NOMO-1 treated with DMSO at 0.1 percent for 48 hours (cell line): ENCODE data around the gene NFIC.
"Not testable (repeated sequence)": the region's sequence is repeated elsewhere in the genome, so short reads cannot be mapped to it uniquely, and the experiment has no call there.

Experiments used
- DNase-seq: peaks from one replicate; lab custom pipeline; 2025; ENCODE audit not compliant: unreplicated experiment; lab: John Stamatoyannopoulos, UW

The NFIC gene

GRCh38 chr19:3415695-3416094, 49.3 kb downstream of the NFIC start:
- no peak for DNase-seq

DNA sequence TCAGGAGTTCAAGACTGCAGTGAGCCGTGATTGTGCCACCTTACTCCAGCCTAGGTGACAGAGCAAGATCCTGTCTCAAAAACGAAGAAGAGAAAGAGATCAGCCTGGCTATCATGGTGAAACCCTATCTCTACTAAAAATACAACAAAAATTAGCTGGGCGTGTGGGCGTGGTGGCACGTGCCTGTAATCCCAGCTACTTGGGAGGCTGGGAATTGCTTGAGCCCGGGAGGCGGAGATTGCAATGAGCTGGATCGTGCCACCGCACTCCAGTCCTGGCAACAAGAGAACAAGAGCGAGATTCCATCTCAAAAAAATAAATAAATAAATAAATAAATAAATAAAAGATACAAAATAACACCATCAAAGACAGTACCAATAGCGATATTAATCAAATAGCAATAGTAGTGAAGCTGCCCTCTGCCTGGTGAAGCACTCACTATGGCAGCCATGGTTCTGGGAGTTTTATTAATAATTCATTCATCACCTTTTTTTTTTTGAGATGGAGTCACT, 53.9 kb downstream of the NFIC start:
- DNase-seq, result no peak

DNA sequence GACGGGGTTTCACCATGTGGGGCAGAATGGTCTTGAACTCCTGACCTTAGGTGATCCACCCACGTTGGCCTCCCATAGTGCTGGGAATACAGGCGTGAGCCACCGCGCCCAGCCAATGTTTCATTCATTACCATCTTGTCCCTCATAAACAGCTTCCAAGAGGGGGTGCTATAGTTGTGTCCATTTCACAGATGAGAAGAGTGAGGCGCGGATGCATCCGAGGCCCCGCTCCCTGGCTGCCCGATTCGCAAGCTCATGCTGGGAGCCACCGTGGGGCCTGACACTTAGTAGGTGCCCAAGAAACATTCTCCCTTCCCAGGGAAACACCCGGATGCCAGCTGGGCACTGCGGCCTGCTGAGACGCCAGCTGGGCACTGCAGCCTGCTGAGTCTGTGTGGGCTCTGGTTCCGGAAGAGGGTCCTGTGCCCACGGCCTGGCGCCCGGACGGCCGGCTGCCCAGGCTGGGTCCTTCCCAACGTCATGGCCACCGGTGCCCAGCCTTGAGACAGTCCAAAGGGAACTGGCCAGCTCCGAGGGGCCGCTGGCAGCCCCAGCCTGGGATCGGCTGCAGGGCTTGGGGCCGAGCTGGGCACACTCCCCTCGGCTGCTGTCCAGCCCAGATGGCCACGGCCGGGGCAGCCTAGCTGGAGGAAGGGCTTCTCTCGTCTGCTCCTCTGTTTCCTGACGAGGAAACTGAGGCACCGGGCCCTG, 54.7 kb downstream of the NFIC start:
- no peak for DNase-seq

DNA sequence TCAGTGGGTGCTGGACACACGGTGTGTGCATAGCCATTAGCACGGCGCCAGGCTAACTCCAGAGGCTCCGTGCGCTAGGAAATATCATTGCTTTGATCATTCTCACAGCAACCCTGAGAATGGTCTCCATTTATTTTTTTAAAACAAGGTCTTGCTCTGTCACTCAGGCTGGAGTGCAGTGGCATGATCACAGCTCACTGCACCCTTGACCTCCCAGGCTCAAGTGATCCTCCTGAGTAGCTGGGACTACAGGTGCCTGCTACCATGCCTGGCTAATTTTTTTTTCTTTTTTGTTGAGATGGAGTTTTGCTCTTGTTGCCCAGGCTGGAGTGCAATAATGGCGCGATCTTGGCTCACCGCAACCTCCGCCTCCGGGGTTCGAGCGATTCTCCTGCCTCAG, 55.3 kb downstream of the NFIC start:
- DNase-seq, result not testable (repeated sequence)

- no peak for DNase-seq
These were observed 56.9 kb downstream of the NFIC start for GRCh38 chr19:3423183-3423829.

- no peak for DNase-seq
These were observed 60.0 kb downstream of the NFIC start for GRCh38 chr19:3426433-3426832.

DNA sequence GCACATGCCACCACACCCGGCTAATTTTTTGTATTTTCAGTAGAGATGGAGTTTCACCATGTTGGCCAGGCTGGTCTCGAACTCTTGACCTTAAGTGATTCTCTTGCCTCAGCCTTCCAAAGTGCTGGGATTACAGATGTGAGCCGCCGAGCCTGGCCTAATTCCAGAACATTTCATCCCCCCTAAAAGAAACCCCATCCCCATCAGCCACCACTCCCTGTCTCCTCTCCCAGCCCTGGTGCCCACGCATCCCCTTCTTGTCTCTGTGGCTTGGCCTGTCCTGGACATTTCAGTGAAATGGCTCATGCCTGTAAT, 63.9 kb downstream of the NFIC start:
- not testable (repeated sequence) for DNase-seq

GRCh38 chr19:3431760-3432397, 65.5 kb downstream of the NFIC start:
- no peak for DNase-seq

DNA sequence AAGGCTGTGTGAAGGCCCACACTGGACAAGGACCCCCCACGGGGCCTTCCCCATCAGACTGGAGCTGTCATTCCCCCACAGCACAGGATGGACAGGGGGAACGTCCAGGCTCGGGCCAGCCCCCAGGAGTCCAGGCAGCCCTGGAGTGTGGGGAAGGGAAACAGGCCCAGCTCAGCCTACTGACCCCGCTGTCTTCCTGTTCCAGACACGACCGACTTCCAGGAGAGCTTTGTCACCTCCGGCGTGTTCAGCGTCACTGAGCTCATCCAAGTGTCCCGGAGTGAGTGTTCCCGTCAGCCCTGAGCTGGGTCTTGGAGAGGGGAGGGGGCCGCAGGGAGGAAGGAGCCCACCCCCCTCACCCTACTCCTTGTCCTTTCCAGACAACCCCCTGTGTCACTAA, 66.9 kb downstream of the NFIC start:
- no peak for DNase-seq

DNA sequence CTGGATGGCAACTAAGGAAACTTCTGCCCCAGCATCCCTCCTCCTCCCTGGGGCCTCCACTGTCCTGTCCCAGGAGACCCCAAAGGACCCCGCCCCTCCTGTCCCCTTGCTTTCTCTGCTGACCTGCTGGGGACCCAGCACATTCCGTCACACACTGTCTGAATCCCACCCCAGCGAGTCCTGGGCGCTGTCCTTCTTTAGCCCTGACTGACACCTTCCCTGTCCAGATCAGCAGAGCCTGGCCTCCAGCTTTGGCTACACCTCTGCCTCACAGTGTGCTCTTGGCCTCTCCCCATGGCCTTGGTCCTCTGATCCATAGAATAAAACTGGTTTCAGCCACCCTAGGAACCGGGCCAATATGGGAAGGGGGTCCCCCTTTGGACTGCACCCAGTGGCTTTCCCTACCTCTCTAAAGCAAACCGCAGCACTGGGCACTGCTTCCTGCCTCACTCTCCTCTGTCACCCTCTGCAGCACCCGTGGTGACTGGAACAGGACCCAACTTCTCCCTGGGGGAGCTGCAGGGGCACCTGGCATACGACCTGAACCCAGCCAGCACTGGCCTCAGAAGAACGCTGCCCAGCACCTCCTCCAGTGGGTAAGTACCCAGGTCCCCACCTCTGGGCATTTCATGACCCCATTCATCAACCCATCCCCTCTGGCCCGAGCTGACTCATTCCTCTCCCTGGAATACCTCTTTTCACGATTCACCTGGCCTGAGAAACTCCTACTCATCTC, 67.6 kb downstream of the NFIC start:
- no peak for DNase-seq

DNA sequence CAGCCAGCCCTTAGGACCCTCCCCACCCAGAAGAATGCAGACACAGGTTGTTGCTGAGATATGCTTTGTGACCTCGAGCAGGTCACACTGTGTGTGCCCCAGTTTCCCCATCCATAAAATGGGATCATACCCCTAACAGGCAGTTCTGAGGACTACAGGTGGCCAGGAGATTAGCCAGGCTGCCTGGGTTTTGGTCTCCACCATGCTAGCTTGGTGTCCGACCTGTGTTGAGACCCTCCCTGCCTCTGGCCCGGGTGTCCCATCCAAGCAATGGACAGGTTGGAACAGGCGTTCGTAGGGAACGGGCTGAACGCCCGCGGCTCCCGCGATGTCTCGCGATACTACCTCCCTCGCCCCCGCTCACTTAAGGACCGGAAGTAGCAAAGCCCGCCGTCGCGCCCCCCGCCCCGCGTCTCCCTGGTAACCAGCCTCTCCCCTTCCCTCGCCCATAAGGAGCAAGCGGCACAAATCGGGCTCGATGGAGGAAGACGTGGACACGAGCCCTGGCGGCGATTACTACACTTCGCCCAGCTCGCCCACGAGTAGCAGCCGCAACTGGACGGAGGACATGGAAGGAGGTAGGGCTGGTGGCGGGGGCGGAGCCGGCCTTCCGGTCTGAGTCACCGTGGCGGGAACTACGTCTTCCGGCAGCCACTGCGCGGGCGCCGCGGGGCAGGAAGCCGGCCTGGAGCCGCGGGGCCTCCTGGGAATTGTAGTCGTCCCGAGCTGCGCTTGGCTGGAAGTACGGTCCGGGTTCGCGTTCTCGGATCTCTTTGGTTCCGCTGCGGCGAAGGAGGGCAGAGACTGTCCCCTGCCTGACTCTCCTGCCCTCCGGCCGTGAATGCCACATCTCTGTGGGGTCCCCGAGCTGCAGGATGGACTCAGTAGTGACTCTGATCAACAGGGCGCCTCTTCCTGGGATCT, 68.5 kb downstream of the NFIC start:
- DNase-seq, result peak; percentile 90

GRCh38 chr19:3440082-3440481, 73.7 kb downstream of the NFIC start:
- no peak for DNase-seq

DNA sequence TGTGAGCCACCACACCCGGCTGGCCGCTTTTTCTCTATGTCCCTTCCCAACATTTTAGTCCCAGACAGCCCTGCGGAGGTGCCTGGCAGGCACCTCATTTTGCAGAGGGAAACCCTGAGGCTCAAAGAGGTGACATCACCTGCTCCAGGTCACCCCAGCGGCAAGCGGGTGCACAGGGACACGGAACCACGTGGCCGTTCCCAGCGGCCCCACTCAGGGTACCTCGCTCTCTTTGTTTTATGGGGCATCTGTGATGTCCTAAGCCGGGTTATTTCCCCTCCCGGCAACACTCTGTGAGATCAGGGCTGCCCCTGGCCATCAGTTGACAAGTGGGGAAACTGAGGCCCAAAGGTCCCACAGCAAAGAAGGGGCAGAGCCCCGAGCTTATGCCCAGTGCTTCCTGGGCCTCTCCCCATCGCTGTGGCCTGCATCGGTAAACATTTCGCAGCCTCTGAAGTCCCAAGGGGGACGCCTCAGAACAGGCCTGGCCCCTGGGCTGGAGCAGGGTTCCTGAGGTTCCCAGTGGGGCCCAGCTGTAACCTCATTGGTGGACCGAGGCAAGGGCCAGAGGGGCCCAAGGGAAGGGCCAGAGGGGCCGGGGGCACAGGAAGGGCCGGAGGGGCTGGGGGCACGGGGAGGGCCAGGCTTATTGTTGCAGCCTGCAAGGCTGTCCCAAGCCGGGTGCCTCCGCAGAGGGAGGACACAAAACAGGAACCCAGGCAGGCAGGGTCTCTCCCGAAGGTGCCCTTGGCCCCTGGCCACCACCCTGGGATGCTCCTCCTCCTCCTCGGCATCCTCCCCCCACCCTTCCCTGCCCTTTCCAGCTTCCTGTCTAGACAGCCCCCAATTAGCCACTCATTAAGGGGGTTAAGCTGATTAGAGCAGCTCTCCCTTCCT, 75.0 kb downstream of the NFIC start:
- no peak for DNase-seq

GRCh38 chr19:3441986-3442329, 75.6 kb downstream of the NFIC start:
- no peak for DNase-seq

- no peak for DNase-seq
These were observed 76.2 kb downstream of the NFIC start for GRCh38 chr19:3442487-3443071.

DNA sequence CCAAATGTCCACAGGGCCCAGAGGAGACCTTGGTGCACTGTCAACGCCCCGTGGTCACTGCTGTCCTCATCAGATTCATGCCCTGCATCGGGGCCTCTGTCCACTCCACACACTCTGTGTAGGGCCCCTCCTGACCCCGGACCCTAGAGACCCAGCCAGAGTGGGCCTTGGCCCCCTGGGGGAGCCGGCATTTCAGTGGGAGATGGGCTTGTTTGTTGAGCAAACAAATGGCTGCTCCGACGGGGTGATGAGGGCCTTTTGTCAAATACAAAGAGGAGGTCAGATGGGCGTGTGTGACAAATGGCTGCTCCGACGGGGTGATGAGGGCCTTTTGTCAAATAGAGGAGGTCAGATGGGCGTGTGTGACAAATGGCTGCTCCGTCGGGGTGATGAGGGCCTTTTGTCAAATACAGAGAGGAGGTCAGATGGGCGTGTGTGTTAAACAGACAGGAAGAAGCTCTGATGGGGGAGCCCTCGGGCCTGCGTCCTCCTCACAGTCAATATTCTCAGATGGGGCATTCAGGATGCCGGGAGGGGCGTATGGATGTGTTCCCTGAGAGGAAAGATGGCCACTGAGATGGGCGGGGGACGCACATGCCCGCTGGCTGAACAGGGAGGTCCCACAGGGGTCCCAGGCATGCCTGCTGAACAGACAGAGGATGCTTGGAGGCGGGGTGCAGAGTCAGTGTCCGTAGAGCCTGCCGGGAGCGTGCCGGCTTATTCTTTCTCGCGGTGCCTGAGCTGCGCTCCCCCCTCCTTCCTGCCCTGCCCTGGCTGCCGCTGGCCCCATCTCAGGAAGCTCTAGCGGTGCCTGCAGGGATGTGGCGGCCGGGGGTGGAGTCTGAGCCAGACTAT, 77.7 kb downstream of the NFIC start:
- no peak for DNase-seq

DNA sequence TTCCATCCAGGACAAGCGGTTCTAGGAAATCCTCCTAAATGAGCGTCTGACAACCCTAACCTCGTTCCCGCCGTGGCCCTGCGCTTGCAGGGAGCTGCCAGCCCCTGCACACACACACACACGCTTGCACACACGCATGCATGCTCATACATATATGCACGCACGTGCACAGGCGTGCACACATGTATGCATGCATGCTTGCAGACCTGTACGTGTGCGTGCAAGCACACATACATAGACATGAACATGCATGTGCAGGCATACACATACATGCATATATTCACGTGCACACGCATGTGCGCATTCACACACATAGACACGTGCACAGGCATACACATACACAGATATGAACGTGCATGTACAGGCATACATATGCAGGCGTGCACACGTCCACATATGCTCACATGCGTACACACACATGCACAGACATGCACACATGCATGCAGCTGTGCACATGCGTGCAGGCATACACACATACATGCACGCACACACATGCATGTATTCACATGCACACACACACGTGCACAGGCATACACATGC, 78.4 kb downstream of the NFIC start:
- no peak for DNase-seq

- not testable (repeated sequence) for DNase-seq
These were observed 80.3 kb downstream of the NFIC start for GRCh38 chr19:3446657-3447056.
